Right forelimb (tissue), 1 donor: Measurements from ENCODE around the gene SGTB.
"Not testable (repeated sequence)": the region's sequence is repeated elsewhere in the genome, so short reads cannot be mapped to it uniquely, and the experiment has no call there.

Source experiments
- DNase-seq: peaks from one replicate; pipeline ENCODE4 v3.0.0-alpha.2; 2018

Gene SGTB

DNA sequence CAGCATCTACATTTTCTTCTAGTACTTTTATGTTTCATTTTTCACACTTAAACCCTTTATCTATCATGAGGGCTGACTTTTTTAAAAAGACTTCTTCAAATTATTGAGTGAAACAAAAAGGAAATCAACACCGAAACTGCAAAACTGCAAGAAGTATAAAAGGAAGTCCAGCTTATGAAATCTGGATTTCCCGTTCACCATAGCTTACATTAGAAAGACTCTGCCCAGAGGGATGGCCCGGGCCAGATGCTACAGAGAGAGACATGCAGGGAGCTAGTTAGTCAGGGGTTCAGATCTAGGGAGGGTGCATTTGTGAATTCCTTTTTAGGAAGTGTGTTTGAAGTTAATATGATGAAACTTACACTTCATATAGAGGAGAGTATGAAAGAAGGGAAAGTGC lies 10.1 kb upstream of the SGTB start:
- not testable (repeated sequence) for DNase-seq

DNA sequence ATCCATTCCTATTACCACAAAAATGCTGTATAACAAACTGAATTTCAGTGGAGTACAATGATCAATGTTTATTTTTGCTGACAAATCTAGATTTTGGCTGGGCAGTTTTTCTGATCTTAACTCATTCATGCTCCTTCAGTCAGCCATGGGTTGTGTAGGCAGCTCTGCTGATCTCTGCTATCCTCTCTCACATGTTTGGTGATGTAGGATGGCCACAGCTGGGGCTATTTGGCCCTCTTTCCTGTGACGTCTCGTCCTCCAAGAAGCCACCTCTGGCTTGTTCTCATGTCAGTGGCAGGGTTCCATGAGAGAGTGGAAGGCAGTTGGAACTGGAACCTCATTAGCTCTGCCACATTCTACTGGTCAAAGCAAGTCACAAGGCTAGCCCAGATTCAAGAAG lies 9.0 kb upstream of the SGTB start:
- no peak for DNase-seq

DNA sequence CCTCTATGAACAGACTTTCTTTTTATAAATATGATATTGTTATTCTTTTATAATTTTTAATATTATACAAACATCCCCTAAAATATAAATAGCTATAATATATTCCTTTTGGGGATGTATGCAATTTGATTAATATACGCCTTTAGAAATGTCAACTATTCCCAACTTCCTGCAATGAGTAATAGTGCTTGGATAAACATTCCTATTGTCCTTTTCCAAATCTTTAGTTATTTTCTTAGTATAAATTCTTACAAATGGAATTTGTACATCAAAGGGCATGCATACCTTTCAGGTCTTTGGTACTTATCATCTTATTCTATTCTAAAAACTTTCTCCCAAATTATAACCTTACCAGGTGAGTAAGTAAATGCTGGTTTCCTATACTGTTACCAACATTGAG lies 6.3 kb upstream of the SGTB start:
- no peak for DNase-seq

DNA sequence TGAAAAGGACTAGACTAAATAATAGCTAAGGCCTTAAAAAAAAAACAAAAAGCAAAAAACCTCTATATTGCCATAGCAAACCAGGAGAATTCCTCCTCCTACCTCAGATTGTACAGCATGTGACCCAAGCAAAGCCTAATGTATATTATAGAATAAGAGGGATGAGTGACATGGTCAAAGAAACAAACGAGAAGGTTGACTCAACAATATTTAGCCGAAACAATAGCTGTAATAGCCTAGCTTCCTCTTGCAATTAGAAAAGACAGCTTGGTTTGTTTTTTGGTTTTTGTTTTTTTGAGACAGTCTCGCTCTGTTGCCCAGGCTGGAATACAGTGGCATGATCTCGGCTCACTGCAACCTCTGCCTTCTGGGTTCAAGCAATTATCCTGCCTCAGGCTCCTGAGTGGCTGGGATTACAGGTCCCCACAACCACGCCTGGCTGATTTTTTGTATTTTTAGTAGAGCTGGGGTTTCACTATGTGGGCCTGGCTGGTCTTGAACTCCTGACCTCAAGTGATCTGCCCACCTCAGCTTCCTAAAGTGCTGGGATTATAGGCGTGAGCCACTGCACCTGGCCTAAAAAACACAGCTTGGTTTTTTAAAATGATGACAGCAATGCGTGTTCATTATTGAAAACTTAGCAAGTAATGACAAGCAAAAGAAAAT lies 5.7 kb upstream of the SGTB start:
- no peak for DNase-seq

DNA sequence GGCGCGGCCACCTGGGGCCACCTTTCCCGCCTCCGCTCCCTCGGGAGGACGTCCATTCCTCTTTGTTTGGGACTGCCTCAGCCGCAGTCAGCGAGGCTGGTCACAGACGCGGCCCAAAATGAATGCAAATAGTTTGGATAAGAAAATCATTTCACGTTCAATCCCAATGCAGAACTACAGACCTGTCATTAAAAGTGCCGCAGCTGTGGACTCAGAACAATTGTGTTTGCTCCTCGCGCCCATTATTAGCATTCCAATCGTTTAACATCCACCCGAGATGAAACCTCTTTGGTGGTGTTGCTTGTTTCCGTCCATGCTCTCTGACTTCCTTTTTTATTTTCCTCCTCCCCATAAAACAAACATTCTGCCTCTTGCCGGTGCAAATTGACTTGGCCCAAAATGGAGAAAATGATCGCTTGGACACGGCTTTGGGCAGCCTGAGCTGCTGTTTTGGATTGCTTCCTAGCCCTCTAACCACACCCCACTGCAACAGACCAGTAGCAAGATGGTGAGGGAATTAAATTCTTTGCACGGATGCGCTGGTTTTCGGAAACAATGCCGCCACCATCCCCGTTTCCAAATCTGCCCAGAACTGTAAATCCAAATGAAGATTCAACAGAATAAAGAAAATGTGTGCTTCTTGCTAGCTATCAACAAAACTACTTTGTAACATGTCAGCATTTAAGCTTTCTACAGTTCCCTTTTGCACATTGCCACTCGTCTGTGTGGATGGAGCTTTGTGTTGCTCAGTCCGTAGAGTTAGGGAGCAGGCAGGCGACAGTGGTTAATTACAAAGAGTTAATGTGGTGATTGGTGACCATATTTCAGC lies 880 bp upstream of the SGTB start:
- DNase-seq, result peak; percentile 53

DNA sequence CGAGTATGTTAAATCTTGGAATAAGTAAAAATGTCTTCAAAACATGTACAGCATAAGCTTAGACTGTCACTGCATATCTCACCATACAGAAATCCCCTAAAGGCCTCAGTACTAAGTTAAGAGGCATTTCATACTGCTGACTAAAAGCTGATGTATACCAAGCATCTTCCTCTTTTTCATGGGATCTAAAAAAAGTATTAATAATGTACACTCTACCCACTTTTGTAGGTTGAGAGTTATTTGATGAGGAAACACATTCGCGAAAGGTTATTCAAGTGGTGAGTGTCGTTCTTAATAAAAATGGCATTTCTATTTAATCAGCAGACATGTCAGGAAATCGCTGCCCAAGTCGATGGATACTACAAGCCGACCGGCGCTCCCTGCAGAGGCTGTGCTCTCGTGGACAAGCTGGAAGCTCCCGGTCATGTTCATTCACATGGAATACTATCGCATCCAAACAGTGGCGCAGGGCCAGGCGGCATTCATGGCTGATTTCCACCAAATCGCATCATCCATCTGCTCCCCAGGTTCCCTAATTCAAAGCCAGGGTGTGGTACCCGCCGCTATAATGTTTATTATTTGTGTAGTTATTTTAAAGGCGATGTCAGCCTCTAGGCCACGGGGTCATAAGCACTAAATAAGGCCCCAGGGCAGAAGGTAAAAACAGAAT lies 724 bp downstream of the SGTB start:
- DNase-seq, result peak; percentile 80

DNA sequence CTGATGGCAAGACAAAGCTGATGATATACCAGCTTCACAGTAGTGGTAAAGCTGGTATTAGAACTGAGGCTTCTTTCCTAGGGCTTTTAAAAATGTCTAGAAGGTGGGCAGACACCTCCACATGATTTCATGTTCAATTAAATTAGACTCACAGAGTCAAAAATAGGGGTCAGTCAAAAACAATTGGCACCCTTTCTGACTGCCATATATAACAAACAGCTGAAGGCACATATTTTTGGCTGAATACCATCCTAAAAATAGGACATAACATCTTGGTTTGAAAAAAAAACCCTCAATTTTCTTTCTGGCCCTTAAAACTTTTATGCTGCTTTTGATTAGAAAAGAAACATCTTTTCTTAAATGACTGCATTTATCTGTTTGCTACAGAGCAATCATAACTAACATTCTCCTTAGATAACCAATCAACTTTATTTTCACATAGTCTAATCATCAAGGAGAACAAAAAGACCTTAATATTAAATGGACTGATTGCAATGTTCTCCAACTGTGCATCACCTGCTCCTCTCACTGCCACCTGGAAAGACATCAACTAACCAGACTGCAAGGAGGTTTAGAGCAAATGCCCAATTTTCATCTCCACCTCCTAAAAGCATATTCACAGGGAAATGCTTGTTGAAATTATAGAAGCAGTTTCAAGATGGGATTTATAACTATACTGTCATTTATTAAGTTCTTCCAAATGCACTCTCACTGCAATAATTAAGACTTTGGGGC lies 3.2 kb downstream of the SGTB start:
- DNase-seq, result no peak

DNA sequence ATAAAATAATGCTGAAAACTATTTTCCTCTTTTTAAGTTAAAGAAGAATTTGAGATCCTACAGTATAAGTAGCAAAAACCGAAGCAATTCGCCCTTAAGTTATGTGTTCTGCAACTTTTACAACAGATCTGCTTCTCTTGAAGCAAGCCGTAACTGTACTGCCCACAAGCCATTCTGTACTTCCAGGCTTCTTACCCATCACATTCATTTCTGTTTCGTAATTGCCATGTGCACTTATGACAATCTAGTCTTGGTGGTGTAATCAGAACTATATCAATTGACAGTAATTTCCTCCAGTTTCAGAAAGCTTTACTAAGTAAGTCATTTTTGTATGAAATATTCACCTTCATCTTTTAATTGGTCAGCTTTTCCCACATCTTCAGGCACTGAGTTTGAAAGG lies 13.8 kb downstream of the SGTB start:
- DNase-seq, result no peak

DNA sequence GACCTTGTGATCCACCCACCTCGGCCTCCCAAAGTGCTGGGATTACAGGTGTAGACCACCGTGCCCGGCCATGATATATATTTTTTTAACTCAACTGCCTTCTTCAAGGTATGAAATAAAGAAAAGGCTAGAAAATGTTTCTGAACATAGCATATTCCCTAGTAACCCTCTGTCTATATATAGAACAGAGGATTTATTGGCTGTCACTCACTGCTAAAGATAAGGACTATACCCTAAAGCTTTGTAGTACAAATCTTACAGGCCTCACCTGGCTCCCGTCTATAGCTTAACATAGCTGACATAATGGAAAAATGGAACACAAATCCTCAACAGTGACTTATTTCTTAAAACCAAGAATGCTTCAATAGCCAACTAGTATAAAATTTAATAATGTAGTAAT lies 14.2 kb downstream of the SGTB start:
- DNase-seq, result no peak

DNA sequence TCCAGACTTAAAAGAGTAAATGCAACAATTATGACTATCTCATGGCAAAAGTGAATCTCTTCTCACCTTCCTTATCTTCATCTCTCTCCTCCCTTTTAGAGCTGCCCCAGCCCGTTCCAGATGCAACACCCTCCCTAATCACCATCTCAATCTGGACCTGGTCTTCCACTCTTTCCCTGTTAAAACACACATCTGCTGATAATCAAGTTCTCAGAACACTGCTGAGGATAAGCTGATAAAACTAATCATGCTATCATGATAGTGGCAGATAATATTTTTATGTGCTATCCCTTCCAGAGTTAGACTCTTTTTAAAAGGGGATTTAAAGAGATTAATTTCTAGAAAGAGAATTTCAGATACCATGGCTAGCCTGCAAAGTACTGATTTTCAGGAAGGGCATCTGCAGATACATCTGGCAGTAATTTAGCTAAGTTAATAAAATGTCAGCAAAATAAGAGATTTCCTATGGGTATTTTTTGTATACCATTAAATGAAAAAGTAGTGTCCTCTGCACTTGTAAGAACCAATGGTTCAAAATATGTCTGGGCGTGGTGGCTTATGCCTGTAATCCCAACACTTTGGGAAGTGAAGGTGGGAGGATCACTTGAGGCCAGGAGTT lies 17.2 kb downstream of the SGTB start:
- DNase-seq, result no peak

DNA sequence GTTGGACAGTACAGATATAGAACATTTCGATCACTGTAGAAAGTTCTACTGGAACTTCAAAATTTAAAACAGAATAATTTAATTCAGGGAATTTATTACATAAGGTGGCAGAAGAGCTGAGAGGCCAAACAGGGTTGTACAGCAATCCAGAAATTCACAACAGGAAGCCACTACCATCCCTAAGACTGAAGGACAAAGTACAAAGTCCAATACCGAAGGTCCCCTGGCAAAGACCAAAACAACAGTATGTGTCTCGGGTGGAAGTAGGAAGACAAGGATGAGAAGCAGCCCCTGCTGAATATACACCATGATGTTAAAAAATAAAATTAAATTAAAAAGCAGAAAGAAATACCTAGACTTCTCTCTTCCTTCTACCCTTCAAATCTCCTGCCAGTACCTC lies 19.9 kb downstream of the SGTB start:
- DNase-seq, result no peak

DNA sequence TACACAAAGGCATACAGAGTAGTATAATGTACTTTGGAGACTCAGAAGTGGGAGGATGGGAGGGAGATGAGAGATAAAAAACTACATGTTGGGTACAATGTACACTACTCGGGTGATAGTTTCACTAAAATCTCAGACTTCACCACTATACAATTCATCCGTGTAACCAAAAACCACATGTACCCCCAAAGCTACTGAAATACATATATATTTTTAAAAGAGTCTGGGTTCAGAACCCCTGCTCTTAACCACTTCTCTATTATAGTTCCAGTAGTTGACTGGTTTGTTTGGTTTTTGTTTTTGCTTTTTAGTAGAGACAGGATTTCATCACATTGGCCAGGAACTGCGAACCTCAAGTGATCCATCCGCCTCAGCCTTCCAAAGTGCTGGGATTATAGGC lies 22.6 kb downstream of the SGTB start:
- no peak for DNase-seq

DNA sequence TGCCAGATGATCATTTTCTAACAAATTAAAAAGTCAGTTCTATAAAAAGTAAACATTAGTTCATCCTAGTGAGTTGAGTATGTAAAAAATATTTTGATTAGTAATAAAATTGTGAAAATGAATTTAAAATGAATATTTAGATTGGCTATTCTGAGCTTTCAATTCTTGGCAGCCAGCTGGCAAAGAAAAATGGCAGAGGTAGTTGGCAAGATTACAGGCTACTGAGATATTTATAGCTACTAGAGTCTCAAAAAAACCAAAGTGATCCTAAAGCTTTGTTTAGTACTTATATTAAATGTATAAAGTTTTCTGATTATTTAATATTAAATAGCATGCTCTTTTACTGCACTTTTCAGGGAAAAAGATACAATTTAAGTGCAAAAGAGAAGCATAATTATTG lies 25.0 kb downstream of the SGTB start:
- DNase-seq, result no peak

DNA sequence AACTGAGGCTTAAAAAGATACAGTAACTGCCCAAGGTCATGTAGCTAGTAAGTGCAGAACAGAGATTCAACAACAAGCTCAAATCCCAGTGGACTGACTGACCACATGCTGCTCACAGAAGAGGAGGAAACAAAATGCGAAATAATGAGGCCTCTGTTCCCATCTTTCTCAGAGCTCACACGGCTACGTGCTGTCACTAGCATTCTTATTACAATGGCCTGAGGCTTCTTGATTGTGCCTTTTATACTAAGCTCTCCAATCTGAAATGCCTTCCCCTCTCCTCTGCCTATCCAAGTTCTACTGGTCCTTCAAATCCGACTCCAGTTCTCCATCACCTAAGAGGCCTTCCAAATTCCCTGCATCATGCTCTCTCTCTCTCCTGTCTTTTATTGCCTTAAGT lies 26.0 kb downstream of the SGTB start:
- no peak for DNase-seq

DNA sequence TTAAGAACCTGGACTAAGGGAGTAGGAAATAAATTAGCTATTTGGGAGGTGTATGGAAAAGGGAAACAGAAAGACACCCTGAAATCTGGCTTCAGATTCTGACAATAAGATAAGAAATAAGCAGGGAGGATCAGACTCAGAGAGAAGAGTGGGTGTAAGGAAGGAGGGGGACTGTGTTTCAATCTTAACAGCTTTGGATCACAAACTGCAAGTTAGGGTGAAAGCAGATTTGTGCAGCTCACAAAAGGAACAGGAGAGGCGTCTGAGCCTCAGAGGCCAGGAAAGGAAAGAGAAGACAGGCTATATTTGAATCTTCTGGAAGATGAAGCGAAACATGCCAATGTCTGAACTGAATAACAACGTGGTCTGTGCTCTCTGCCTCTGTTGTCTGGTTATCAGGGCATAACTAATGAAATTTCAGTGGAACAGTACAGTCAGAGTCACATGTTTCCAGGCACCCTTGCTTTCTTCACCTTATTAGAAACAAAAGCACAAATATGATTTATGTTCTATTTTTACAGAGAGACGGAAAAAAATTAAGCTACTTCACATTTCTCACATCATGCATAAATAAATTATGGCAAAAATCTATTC lies 26.6 kb downstream of the SGTB start:
- no peak for DNase-seq

DNA sequence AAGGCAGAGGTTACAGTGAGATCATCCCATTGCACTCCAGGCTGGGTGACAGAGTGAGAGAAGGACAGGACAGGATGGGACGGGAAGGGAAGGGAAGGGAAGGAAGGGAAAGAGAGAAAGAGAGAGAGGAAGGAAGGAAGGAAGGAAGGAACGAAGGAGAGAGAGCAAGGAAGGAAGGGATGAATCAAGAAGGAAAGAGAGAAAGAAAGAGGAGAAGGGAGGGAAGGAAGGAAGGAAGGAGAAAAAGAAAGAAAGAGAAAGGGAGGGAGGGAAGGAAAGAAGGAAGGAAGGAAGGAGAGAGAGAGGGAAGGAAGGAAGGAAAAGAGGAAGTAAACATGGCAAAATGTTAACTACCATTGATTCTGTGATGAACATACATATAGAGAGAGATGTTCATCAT lies 28.8 kb downstream of the SGTB start:
- DNase-seq, result no peak

DNA sequence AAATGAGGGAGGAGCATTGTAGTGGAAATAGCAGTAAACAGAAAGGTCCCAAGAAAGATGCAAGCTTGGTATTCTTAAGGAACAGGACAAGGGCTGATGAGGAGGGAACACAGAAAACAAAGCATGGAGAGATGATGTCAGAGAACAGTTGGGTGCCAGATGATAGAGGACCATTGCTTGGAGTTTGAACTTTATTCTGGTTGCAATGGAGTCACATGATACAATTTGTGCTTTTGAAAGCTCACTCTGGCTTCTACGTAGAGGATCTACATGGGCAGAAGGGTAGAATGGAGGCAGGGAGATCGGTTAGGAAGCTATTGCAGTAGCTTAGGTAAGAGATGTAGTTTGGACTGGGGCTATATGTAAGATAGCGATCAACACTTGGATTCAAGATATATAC lies 39.8 kb downstream of the SGTB start:
- DNase-seq, result no peak

DNA sequence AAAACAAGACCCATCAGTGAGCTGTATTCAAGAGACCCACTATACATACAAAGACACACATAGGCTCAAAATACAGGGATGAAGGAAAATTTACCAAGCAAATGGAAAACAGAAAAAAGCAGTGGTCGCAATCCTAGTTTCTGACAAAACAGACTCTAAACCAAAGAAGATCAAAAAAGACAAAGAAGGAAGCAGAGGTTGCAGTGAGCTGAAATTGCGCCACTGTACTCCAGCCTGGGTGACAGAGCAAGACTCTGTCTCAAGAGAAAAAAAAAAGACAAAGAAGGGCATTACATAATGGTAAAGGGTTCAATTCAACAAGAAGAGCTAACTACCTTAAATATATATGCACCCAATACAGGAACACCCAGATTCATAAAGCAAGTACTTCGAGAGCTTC lies 45.9 kb downstream of the SGTB start:
- DNase-seq, result not testable (repeated sequence)

DNA sequence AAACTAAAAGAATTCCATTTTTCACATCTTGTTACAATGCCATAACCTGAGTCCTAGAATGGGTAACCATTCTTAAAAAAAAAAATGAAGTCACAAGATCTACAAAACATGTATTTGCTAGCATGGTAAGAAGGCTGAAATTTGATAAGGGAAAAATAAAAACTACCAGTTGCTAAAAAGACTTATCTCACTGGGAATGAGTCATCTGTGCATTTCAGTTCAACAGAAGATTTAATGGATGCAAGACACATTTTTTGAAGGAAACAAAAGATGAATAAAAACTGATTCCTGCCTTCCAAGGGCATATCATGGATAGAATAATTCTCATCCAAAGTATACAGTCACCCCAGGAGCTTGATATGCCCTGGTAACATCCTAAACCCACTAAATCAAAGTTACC lies 47.2 kb downstream of the SGTB start:
- no peak for DNase-seq

DNA sequence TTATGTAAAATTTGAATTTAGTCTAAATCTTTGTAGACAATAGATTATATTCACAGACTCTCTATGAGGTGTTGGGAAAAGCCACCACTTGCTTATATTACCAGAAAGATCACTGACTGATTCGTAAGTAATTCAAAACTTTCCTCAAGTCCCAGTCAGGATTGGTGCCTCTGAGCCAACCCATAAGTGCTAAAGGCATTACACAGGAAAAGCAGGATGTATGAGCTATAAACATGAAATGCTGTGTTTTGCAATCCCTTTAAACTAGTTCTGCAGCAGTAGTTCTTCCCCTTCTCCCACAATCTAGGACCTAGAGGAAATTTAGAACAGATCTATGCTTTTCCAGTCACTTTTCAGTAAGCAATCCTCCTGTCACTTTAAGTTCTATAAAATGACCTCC lies 49.1 kb downstream of the SGTB start:
- no peak for DNase-seq

DNA sequence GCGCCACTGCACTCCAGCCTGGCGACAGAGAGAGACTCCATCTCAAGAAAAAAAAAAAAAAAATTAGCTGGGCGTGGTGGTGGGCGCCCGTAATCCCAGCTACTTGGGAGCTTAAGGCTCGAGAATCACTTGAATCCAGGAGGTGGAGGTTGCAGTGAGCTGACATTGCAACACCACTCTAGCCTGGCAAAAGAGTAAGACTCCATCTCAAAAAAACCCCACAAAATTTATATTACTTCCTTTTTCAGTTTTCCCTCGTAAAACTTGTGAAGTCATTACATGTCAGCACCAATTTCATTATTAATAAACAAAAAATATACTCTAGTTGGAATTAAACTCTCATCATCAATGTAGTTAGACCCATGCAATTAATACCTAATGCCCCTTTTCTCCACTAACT lies 53.2 kb downstream of the SGTB start:
- DNase-seq, result no peak

DNA sequence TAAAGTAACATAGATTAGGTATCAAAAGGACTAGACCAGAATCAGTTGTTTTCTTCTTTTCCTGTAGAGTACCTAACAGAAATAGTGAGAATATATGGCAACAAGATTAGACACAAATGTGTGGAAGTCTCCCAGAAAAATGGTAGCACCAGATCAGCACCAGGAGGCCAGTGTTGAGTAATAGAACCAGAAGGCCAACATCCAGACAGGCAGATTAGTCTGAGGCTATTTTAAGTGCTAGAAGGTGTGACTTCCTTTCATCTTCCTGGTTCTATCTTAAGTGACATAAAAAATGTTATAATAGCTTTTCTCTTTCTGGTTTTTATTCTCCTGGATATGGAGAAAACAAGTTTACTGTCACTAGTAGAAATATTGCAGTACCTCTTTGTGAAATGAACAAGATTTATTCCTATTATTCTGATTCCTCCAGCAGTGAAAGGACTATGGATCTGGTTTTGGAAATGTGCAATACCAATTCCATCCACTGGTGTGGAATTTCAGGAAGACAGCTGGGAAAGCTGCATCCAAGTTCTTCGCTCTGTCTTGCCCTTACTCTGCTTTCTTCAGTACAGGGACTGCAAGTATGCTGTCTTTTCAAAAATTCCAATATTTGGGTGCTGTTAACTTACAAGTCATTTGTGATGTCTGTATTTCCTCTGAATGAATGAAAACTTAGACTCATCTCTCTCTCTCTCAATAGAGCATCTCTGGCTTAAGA lies 57.9 kb downstream of the SGTB start:
- DNase-seq, result no peak
